GM21529 (cell line): ENCODE results near the gene SH3BP4.
"Not testable (repeated sequence)": the region's sequence is repeated elsewhere in the genome, so short reads cannot be mapped to it uniquely, and the experiment has no call there.

Experiments used
- ATAC-seq: cut with Tn5 transposase; IDR thresholded peaks from one replicate; pipeline ENCODE4 v1.9.1; 2021; ENCODE audit not compliant: unreplicated experiment

Gene SH3BP4

GRCh38 chr2:235052514-235053354 is 100.9 kb downstream of the SH3BP4 start:
- no peak for ATAC-seq

DNA sequence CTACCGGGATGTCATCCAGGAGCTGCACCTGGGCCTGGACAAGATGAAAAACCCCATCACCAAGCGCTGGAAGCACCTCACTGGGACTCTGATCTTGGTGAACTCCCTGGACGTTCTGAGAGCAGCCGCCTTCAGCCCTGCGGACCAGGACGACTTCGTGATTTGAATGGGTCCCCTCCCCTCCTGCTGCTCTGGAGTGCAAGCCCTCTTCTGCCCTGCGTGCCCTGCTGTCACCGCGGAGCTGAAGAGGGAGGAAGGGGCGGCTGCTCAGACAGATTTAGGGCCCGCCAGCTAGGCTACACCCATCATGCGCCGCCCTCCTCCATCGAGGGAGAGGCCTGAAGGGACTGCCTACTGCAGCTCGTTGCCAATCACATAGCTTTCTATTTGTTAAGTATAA is 101.8 kb downstream of the SH3BP4 start:
- ATAC-seq = no peak

GRCh38 chr2:235054475-235054874 is 102.7 kb downstream of the SH3BP4 start:
- ATAC-seq = no peak

DNA sequence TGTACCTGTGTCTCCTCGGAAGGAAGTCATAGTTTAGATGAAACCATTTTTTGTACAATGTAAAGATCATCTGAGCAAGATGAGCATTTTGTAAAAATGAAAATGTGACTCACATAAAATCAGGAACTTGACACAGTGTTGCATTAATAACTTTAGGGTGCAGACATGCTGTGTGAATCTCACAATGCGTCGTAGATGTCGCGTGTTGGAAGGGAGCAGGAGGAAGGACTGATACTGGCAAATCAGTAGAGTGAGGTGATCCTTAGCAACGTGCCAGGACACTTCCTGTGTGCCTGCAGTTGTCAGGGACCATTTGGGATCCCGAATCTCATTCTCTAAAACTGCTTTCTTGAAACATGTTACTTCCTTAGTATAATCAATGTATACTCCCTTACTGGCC is 103.1 kb downstream of the SH3BP4 start:
- no peak for ATAC-seq

DNA sequence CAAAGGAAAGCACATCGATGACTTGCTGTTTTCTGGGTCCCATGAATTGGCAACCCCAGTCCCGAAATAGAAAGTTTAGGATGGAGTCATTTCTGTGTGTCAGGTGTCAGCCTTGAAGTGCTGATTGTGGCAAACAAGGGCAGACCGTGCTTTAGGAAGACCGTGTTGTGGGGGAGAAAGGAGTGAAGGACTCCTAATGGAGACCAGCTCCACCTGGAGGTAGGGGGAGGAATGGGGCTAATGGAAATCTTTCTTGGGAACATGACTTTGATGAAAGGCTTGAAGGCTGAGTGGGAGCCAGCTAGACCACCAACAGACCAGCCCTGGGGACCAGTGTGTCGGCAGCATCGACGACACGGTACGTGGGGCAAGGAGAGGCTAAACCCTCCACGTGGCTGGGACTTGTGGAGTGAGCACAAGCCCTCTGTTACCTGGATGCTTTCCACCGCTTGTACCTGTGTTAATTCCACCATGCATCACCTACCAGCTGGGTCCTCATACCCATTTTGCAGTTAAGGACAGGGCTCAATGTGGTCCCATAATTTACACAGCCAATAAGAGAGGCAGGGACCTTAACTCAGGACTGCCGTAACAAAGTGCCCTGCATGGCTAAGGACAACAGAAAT is 104.2 kb downstream of the SH3BP4 start:
- ATAC-seq = no peak

DNA sequence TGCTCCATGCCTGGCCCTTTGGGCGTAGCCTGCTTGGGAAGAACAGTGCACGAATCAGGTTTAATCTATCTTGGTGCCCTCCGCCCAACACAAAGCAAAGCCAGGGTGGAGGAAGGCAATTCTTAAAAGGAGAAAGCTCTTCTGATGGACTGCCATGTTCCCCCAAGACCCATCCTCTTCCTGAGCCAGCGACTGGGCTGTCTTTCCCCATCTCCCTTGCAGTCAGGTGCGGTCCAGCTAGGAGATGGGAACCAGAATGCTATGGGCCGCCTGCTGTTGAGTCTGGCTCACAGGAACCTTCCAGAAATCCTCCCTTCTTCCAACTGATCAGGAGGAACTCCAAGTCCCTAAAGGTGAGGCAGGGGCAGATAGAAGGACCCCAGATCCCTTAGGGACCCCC is 105.0 kb downstream of the SH3BP4 start:
- no peak for ATAC-seq

- ATAC-seq = not testable (repeated sequence)
Measured at GRCh38 chr2:235057616-235058015, 105.8 kb downstream of the SH3BP4 start.

- ATAC-seq = no peak
Measured at GRCh38 chr2:235059161-235059560, 107.3 kb downstream of the SH3BP4 start.

DNA sequence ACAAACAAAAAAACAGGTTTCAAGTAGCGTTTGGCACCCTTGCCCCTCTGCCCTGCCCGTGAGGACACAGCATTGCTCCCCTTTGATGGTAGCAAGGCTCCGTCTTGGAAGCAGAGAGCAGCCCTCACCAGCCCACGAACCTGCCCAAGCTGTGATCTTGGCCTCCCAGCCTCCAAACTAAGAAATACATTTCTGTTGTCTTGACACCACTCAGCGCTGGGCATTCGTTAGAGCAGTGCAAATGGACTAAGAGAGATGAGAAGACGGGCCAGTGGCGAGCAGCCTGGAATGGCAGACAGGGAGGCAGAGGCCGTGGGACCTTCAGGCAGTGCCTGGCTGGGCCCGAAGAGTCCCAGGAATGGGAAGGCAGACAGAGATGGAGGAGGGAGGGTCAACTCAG is 109.8 kb downstream of the SH3BP4 start:
- no peak for ATAC-seq

DNA sequence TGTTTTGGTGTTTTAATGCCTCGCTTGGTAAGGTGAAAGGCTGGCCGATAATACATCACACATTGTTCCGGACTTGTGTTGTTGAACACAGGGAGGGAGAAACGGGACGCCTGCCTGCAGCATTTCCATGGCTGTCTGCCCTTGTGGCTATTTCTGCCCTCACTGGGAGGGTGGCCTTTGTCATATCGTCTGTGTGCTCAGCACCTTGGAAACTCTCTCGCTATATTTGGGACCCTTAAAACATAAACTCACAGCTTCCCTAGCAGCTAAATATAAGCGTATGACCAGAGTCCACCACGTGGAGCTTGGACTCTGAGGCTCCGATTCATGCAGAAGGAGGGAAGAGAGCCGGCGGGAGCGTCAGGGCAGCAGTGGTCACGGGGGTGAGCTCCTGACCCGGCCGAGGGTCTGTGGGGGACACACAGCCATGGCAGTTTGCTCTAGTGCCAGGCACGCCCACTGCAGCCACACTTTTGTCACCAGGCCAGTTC is 111.7 kb downstream of the SH3BP4 start:
- no peak for ATAC-seq

- no peak for ATAC-seq
Measured at GRCh38 chr2:235064976-235065375, 113.2 kb downstream of the SH3BP4 start.

- no peak for ATAC-seq
Measured at GRCh38 chr2:235066490-235066889, 114.7 kb downstream of the SH3BP4 start.

DNA sequence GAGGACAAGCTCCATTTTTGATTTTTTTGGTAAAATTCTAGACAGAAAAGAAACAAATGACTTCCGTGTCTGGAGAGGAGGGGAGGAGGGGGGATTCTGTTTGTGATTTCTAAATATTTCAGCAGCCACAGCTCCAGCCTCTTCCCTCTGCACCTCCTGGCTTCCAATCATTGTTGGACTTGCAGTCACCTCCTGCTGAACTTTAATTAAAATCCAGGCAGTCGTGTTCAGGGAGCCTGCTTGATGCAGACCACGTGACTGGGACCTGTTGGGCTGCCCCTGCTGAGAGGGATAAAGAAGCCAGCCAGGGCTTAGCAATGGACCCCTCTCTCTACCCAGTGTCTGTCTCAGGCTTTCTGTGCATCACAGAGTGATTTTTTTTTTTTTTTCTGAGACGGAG is 115.1 kb downstream of the SH3BP4 start:
- no peak for ATAC-seq

DNA sequence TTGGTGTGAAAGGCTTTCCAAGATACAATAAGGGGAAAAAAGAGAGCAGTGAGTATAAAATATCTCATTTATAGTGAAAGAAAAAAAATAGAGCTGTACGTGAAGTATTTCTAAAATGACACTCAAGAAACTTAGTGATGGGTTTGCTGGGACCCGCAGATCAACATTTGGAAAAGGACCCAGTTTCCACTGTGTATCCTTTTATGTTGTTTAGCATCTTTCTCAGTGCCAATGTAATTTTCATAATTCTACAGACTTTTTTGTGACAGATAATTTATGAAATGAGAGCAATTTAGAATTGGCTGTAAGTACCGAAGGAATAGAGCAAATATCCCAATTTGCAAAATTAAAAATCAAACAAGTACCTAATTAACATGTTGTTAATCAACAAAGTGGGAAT is 116.9 kb downstream of the SH3BP4 start:
- no peak for ATAC-seq

- no peak for ATAC-seq
Measured at GRCh38 chr2:235070063-235070706, 118.4 kb downstream of the SH3BP4 start.

- ATAC-seq = no peak
Measured at GRCh38 chr2:235073868-235074413, 122.1 kb downstream of the SH3BP4 start.

DNA sequence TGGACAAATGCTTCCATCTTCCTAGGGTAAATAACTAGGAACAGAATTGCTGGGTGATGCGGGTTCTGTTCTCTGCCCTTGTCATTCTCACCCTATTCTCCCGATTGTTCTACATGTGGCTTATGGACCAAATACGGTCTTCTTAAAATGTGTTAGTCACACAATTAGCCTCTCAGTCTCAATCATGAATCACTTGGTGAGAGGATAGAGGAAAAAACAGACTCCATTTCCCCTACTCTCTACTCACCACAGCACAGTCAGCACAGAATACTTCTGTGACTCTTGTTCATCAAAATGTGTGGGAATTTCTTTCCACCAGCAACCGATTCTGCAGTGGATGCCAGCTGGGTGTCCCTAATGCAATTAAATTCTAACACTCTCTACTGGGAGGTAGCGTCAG is 125.2 kb downstream of the SH3BP4 start:
- ATAC-seq = no peak

DNA sequence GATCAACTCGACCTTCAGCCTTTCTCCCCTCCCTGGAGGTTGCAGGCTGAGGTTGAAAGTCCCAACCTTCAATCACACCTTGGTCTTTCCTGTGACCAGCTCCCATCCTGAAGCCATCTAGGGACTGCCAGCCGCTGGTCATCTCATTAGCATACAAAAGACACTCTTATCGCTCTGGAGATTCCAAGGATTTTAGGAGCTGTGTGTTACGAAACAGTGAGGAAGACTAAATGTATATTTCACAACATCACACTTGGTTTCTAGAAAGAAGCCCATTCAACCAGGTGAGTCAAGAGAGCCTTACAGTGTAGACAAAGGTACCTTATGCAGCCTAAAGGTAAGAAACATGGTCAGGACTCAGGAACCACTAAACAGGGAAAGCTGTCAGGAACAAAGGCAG is 126.4 kb downstream of the SH3BP4 start:
- no peak for ATAC-seq

DNA sequence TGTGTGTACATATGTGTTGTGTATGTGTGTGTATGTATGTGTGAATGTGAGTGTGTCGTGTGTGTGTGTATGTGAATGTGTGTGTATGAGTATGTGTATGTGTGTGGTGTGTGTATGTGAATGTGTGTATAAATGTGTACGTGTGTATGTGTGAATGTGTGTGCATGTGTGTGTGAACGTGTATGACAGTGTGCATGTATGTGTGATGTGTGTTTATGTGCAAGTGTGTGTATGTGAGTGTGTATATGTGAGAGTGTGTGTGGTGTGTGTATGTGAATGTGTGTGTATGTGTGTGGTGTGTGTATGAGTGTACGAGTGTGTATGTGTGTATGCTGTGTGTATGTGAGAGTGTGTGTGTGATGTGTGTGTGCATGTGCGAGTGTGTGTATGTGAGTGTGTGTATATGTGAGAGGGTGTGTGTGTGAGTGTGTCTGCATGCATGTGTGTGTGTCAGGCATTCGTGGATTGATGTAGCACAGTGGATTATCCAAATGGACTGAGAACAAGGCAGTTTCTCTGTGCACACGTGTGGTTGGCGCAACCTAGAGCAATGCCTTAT is 127.2 kb downstream of the SH3BP4 start:
- ATAC-seq = no peak

DNA sequence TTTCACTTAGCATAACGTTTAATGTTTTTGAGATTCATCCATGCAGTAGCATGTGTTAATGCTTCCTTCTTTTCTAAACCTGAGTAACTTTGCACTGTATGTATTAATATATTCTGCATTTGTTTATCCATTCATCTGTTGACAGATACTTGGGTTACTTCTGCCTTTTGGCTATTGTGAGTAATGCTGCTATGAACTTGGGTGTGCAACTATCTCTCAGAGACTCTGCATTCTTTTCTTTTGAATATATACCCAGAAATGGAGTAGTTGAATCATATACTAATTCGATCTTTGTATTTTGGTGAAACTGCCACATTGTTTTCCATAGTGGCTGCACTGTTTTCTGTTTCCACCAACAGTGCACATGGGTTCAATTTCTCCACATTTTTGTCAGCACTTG is 128.3 kb downstream of the SH3BP4 start:
- no peak for ATAC-seq

GRCh38 chr2:235082578-235083338 is 130.9 kb downstream of the SH3BP4 start:
- no peak for ATAC-seq
